HG03066 (cell line): ENCODE results near the gene PTPN1.
"Not testable (repeated sequence)": the region's sequence is repeated elsewhere in the genome, so short reads cannot be mapped to it uniquely, and the experiment has no call there.

ENCODE experiments used
- ATAC-seq: cut with Tn5 transposase; IDR thresholded peaks from one replicate; pipeline ENCODE4 v1.9.1; 2021; ENCODE audit warnings: low read depth; ENCODE audit not compliant: unreplicated experiment

Gene PTPN1

GRCh38 chr20:50601511-50602431 is 91.6 kb downstream of the PTPN1 start:
- no peak for ATAC-seq

GRCh38 chr20:50602432-50603088 is 92.4 kb downstream of the PTPN1 start:
- no peak for ATAC-seq

GRCh38 chr20:50604451-50604850 is 94.3 kb downstream of the PTPN1 start:
- ATAC-seq: no peak

GRCh38 chr20:50605136-50605535 is 95.0 kb downstream of the PTPN1 start:
- ATAC-seq: no peak

- no peak for ATAC-seq
Measured at GRCh38 chr20:50607436-50607835, 97.3 kb downstream of the PTPN1 start.

- ATAC-seq: no peak
Measured at GRCh38 chr20:50607850-50608749, 97.9 kb downstream of the PTPN1 start.

- no peak for ATAC-seq
Measured at GRCh38 chr20:50608750-50609104, 98.5 kb downstream of the PTPN1 start.

GRCh38 chr20:50609438-50609989 is 99.3 kb downstream of the PTPN1 start:
- ATAC-seq: no peak

- no peak for ATAC-seq
Measured at GRCh38 chr20:50610212-50610718, 100.1 kb downstream of the PTPN1 start.

GRCh38 chr20:50611128-50611810 is 101.1 kb downstream of the PTPN1 start:
- ATAC-seq: no peak

GRCh38 chr20:50613438-50614169 is 103.4 kb downstream of the PTPN1 start:
- ATAC-seq: no peak

- ATAC-seq: no peak
Measured at GRCh38 chr20:50615407-50615806, 105.2 kb downstream of the PTPN1 start.

- no peak for ATAC-seq
Measured at GRCh38 chr20:50617022-50617421, 106.8 kb downstream of the PTPN1 start.

- no peak for ATAC-seq
Measured at GRCh38 chr20:50618537-50618936, 108.4 kb downstream of the PTPN1 start.

- not testable (repeated sequence) for ATAC-seq
Measured at GRCh38 chr20:50620459-50620858, 110.3 kb downstream of the PTPN1 start.

- no peak for ATAC-seq
Measured at GRCh38 chr20:50621068-50621665, 111.0 kb downstream of the PTPN1 start.

- no peak for ATAC-seq
Measured at GRCh38 chr20:50624351-50625016, 114.3 kb downstream of the PTPN1 start.

GRCh38 chr20:50625986-50626677 is 115.9 kb downstream of the PTPN1 start:
- ATAC-seq: no peak
